Right forelimb (tissue), 1 donor: ENCODE measurements around the gene APOBR.
"Not testable (repeated sequence)": the region's sequence is repeated elsewhere in the genome, so short reads cannot be mapped to it uniquely, and the experiment has no call there.

Experiments used
- DNase-seq: peaks from one replicate; pipeline ENCODE4 v3.0.0-alpha.2; 2018

APOBR gene, protein sequence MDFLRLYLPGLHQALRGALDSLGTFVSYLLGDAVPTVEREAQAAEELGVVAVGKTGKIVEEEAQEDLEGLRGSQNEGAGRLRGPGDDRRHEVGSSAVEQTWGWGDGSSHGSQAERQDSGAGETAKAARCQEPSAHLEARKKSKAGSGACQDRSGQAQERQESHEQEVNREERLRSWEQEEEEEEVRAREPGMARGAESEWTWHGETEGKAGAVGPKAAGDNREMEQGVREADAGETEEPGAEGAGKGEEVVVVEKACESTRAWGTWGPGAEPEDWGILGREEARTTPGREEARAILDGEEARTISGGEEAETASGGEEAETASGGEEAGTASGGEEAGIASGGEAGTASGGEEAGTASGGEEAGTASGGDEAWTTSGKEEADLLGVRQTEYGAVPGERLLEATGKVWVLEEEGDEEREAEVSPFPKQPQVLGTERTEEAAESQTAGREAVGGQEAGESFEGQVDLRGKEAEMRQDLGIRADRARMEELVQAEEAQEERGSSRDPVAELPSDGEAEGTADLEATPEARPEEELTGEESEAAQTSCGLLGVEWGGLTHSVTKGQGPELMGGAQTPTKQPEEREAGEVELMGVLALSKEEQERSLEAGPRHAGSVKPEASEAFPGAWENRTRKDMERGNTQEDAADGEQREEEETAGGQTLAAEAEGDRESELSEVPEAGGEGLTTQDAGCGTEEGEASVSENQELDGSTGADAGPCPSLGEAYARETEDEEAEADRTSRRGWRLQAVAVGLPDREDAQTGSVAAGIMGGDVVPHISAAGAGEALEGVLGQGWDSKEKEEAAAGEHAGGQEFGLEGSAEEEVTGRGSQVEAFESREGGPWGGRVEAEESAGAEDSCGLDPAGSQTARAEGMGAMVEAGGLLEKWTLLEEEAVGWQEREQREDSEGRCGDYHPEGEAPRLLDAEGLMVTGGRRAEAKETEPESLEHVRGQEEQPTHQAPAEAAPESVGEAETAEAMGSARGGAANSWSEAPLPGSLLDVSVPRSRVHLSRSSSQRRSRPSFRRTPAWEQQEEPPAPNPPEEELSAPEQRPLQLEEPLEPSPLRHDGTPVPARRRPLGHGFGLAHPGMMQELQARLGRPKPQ

DNA sequence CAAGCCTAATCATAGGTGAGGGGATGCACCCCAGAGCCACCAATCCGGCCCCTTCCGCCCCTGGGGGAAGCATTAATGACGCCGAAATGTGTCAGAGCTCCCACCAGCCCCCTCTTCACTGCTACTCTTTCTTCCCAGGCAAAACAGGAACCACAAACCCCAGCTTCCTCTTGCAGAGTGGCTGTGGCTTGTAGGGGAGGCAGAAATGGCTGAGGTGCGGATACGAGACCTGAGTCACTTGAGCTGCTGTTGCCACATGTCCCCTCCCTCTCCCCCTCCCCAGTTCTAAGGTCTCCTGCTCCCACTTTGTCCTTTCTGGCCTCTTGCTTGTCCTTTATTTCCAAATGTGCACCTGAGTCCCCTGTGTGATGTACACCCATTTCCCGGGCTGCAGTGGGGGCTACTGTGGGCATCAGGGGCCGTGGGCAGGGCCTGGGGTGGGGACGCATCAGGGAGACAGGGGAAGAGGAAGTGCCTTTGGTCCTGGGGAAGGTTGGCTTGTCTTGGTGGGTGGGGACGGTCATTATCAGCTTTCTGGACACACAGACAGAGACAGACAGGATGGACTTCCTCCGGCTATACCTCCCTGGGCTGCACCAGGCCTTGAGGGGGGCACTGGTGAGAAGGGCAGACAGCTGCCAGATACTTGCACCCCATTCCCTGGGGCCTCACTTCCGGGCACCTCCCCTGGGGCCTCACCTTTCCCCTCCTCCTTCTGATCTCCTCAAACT, at the start of gene APOBR:
Gene APOBR, plus strand, starts transcription at position 523 of the 731 bp plus-strand sequence. Its CDS starts 39 bp downstream, at position 562.
- DNase-seq: no peak

DNA sequence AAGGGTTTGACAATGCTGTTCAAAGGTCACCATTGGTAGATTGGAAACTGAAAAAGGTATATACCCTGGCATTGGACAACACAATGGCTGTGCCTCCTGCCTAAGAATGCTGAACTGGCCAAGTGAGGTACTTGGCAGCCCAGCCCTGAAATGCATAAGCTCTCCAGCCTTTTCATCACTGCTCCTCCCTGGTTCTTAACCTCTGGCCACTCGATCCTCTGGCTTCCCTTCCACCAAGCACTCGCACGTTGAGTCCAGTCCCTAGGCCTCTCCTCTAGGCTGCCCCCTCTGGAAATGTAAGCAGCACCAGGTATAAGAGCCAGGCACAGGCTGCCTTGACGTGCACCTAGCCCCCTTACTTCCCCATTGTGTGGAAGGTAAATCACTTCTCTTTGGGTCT, 48.1 kb upstream of the APOBR start:
- DNase-seq: not testable (repeated sequence)

DNA sequence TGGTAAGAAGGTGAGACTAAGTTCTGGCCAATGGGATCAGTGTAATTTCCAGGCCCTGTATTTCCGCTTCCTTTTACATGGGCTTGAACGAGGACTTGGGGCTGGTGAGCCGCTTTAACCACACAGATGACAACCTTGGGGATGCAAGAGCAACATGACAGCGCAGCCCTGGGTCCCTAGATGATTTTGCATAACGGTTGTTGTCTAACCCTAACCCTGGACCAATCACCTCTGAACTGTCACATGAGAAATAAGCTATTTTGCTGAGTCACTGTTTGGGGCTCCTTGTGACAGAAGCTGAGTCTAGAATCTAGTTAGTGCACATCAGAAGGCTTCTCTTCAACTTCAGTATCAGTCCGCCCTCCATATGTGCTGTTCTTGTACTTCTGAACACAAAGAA, 47.4 kb upstream of the APOBR start:
- DNase-seq: not testable (repeated sequence)

DNA sequence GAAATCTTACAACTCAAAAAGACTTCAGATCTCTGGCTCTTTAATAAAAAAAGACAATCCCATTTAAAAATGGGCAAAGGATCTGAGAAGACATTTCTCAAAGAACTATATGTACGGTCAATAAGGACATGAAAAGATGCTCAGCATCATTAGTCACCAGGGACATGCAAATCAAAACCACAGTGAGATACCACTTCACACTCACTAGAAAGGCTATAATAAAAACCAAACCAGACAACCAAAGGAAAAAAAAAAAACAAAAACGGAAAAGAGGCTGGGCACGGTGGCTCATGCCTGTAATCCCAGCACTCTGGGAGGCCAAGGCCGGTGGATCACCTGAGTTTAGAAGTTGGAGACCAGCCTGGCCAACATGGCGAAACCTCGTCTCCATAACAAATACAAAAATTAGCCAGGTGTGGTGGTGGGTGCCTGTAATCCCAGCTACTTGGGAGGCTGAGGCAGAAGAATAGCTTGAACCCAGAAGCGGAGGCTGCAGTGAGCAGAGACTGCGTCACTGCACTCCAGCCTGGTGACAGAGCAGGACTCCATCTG, 20.7 kb upstream of the APOBR start:
- no peak for DNase-seq

GRCh38 chr16:28475221-28475620, 19.2 kb upstream of the APOBR start:
- DNase-seq: no peak

DNA sequence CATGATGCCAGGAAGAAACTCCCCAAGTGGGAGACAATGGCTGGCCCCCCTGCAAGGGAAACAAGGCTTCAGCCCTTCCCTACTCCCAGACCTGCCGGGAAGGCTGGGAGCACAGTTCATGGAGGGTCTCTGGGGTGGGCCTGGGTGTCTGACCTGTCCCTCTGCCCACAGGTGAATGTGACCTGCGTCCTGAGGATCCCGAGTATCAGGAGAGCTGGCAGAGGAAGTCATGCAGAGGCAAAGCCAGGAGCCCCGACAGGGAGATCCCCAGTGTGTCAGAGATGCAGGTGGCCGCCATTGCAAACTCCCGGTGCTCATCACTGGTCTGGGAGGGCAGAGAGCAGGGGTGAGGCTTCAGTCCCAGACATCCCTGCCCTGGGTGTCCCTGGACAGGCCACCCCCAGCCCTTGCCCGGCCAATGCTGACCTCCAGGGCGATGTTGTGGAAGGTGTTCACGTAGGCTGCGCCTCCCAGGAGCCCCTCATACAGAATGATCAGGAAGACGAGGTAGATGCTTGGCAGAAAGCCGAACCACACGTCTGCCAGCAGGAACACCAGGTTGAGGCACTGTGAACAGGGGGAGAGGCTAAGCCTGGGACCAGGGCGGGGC, 17.0 kb upstream of the APOBR start:
- no peak for DNase-seq

- no peak for DNase-seq
Observed at GRCh38 chr16:28478506-28479180, 15.8 kb upstream of the APOBR start.

GRCh38 chr16:28482026-28482425, 12.4 kb upstream of the APOBR start:
- DNase-seq: no peak

- DNase-seq: not testable (repeated sequence)
Observed at GRCh38 chr16:28483361-28483760, 11.1 kb upstream of the APOBR start.

- no peak for DNase-seq
Observed at GRCh38 chr16:28486266-28486665, 8.2 kb upstream of the APOBR start.

DNA sequence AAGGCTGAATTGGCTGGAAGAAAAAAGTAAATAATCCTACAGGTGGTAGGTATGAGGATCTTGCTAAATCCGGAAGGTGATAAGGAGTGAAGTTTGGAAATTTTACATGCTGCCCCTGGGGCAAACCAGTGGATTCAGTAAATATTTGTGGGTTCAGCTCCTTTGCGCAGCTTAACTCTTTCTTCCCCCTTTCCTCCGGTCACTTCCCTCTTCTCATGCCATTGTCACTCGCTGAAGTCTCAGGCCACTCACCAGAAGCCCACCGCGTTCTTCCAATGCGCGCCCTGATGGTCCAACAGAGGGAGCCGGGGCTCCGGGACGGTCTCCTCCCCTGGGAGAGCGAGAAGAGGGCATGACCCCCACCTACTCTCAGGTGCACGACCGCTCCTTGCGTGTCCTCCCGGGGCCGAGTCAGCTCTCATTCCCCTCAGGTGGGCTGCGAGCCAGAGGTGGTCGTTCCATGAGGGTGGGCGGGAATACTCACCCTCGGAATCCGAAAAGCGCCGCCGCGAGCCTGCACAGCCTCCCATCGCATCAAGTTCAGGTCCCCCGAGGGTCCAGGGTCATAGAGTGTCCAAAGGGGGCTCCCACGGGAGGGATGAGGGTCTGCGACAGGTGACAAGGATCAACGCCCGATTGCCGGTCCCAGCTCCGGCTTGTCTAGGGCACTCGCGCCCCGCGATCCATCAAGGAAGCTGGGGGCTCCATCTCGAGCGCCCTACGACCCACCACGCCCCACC, 3.0 kb upstream of the APOBR start:
- DNase-seq: peak; percentile 53

- peak; percentile 94 for DNase-seq
Observed at GRCh38 chr16:28491970-28492474, 2.4 kb upstream of the APOBR start, which contains the start of gene CLN3. CLN3 (minus strand) TSS chr16:28492074; CDS start chr16:28491759, 315 bp downstream.

- DNase-seq: no peak
Observed at GRCh38 chr16:28492511-28492910, 1.9 kb upstream of the APOBR start.

- no peak for DNase-seq
Observed at GRCh38 chr16:28495098-28495793, 803 bp downstream of the APOBR start.

- DNase-seq: no peak
Observed at GRCh38 chr16:28495795-28496749, 1.6 kb downstream of the APOBR start.

- no peak for DNase-seq
Observed at GRCh38 chr16:28496844-28497243, 2.4 kb downstream of the APOBR start.

DNA sequence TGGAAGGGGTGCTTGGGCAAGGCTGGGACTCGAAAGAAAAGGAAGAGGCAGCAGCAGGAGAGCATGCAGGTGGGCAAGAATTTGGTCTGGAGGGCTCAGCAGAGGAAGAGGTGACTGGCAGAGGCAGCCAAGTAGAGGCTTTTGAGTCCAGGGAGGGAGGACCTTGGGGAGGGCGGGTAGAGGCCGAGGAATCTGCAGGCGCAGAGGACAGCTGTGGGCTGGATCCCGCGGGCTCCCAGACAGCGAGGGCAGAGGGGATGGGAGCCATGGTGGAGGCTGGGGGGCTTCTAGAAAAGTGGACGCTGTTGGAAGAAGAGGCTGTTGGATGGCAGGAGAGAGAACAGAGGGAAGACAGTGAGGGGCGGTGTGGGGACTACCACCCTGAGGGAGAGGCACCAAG, 2.9 kb downstream of the APOBR start:
- DNase-seq: no peak

DNA sequence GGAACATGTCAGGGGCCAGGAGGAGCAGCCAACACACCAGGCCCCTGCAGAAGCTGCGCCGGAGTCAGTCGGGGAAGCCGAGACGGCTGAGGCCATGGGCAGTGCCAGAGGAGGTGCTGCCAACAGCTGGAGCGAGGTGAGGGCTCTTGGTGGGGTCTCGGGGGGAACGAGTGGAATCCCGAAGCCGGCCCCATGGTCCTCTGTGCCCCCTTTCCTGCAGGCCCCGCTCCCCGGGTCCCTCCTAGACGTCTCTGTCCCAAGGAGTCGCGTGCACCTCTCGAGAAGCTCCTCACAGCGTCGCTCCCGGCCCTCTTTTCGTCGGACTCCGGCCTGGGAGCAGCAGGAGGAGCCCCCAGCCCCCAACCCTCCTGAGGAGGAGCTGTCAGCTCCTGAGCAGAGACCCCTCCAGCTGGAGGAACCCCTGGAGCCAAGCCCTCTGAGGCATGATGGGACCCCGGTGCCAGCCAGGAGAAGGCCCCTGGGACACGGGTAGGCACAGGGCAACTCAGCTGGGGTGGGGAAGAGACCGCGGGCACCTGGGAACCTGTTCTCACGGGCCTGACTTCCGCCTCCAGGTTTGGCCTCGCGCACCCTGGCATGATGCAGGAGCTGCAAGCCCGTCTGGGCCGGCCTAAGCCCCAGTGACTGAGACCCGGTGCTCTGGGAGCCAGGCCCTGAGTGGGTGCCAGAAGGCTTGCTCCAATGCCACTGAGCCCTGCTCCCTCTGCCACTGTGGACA, 3.6 kb downstream of the APOBR start:
- DNase-seq: no peak
